ENCODE measurements around the gene PPIF.

DNA sequence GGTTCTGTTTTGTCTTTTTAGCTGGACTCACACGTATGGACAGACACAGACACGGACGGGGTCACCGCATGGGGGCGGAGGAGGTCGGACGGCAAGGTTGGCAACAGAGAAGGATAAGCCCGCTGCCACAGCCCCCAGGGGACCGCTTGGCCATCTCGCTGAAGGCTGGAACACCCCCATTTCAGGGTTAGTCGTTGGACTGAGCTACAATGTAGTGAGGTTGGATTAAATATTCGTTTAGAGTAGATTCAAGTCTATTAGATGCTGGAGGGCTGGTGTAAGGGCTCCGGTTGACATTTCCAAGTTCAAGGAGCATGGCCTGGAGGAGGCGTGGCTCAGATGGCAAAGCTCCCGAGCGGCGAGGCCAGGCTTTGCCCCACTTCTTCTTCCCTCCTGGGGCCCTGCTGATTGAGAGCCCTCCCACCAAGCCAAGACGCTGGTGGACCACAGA lies 35.2 kb downstream of the PPIF start:
- TF ChIP-seq, protein P1, sequence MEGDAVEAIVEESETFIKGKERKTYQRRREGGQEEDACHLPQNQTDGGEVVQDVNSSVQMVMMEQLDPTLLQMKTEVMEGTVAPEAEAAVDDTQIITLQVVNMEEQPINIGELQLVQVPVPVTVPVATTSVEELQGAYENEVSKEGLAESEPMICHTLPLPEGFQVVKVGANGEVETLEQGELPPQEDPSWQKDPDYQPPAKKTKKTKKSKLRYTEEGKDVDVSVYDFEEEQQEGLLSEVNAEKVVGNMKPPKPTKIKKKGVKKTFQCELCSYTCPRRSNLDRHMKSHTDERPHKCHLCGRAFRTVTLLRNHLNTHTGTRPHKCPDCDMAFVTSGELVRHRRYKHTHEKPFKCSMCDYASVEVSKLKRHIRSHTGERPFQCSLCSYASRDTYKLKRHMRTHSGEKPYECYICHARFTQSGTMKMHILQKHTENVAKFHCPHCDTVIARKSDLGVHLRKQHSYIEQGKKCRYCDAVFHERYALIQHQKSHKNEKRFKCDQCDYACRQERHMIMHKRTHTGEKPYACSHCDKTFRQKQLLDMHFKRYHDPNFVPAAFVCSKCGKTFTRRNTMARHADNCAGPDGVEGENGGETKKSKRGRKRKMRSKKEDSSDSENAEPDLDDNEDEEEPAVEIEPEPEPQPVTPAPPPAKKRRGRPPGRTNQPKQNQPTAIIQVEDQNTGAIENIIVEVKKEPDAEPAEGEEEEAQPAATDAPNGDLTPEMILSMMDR (IDR thresholded peaks at IDR 0.05): no peak
- TF ChIP-seq POLR2AphosphoS5 (IDR thresholded peaks at IDR 0.05): no peak
- no peak for TF ChIP-seq POLR2A (IDR thresholded peaks at IDR 0.05)
